ENCODE data around the gene FOXRED1. TPM values are rescaled to one million over a fixed set of nuclear protein-coding genes. Genes with fewer than 3 reads are reported as not detected.

FOXRED1 gene
- total and polyA plus RNA-seq, 2 of the 13 experiments (the other 11 are each of a cell fraction or from before 2014, with no cell fraction given) = 29.6 to 42.9 TPM

GRCh38 chr11:126231725-126232459 is 37.1 kb upstream of the FOXRED1 start:
- FAIRE-seq (no peak), DNase-seq (ENCODE audit: low spot score) (no peak), ATAC-seq (no peak)
- no TSS peak for BruUV-seq (replicated peaks)
- no peaks in the 10 kb centered on the region for H3K27me3 ChIP-seq (ENCODE audit: control insufficient read depth in 1 of 2, insufficient read depth in 2 of 2, low read length in 2 of 2)
- H3K4me2 ChIP-seq (ENCODE audit: low read depth, low read length) = no peak overlapping the region
- H3K9ac ChIP-seq (ENCODE audit: insufficient read depth, low read depth, low read length) = no peak overlapping the region
- 98% methylated on average over 6 of the region's 6 CpGs for WGBS (ENCODE audit: low lambda C conversion rate)
- peaks cover 3% of the 10 kb centered on the region for H3K79me2 ChIP-seq (ENCODE audit: insufficient read depth, low read length)
- CTCF ChIA-PET (ENCODE audit: low intra/inter-chr PET ratio, low total read pairs) = no interaction called here
- in situ Hi-C loops (cut with HindIII; ENCODE audit: extremely low pct_ligation_motif_present, low pct_unique_long_range_greater_than_20kb) (no loop called here), intact Hi-C loops (cut with micrococcal nuclease; ENCODE audit: unreplicated experiment) (no loop called here)
- peaks cover 0 to 20% of the 10 kb centered on the region in 2 experiments; a peak in 3 of 5 replicates for H3K36me3 ChIP-seq (replicated peaks in 1 of 2; ENCODE audit: control insufficient read depth in 1 of 2, insufficient read depth in 2 of 2, low read length in 2 of 2)
- no peak overlapping the region for H3K27ac ChIP-seq (ENCODE audit: extremely low read length, insufficient read depth, low read length)
- no peaks in the 10 kb centered on the region for H3K9me3 ChIP-seq (ENCODE audit: low read length)
- TF ChIP-seq ZNF292 (CRISPR knock-in tag; IDR thresholded peaks at IDR 0.05; ENCODE audit: borderline replicate concordance, low read depth) (no peak), TEAD2 (CRISPR knock-in tag; IDR thresholded peaks at IDR 0.05) (no peak)
- TF ChIP-seq, protein P1, sequence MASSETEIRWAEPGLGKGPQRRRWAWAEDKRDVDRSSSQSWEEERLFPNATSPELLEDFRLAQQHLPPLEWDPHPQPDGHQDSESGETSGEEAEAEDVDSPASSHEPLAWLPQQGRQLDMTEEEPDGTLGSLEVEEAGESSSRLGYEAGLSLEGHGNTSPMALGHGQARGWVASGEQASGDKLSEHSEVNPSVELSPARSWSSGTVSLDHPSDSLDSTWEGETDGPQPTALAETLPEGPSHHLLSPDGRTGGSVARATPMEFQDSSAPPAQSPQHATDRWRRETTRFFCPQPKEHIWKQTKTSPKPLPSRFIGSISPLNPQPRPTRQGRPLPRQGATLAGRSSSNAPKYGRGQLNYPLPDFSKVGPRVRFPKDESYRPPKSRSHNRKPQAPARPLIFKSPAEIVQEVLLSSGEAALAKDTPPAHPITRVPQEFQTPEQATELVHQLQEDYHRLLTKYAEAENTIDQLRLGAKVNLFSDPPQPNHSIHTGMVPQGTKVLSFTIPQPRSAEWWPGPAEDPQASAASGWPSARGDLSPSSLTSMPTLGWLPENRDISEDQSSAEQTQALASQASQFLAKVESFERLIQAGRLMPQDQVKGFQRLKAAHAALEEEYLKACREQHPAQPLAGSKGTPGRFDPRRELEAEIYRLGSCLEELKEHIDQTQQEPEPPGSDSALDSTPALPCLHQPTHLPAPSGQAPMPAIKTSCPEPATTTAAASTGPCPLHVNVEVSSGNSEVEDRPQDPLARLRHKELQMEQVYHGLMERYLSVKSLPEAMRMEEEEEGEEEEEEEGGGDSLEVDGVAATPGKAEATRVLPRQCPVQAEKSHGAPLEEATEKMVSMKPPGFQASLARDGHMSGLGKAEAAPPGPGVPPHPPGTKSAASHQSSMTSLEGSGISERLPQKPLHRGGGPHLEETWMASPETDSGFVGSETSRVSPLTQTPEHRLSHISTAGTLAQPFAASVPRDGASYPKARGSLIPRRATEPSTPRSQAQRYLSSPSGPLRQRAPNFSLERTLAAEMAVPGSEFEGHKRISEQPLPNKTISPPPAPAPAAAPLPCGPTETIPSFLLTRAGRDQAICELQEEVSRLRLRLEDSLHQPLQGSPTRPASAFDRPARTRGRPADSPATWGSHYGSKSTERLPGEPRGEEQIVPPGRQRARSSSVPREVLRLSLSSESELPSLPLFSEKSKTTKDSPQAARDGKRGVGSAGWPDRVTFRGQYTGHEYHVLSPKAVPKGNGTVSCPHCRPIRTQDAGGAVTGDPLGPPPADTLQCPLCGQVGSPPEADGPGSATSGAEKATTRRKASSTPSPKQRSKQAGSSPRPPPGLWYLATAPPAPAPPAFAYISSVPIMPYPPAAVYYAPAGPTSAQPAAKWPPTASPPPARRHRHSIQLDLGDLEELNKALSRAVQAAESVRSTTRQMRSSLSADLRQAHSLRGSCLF (CRISPR knock-in tag; IDR thresholded peaks at IDR 0.05; ENCODE audit: borderline replicate concordance) = no peak
- TF ChIP-seq, protein P2, sequence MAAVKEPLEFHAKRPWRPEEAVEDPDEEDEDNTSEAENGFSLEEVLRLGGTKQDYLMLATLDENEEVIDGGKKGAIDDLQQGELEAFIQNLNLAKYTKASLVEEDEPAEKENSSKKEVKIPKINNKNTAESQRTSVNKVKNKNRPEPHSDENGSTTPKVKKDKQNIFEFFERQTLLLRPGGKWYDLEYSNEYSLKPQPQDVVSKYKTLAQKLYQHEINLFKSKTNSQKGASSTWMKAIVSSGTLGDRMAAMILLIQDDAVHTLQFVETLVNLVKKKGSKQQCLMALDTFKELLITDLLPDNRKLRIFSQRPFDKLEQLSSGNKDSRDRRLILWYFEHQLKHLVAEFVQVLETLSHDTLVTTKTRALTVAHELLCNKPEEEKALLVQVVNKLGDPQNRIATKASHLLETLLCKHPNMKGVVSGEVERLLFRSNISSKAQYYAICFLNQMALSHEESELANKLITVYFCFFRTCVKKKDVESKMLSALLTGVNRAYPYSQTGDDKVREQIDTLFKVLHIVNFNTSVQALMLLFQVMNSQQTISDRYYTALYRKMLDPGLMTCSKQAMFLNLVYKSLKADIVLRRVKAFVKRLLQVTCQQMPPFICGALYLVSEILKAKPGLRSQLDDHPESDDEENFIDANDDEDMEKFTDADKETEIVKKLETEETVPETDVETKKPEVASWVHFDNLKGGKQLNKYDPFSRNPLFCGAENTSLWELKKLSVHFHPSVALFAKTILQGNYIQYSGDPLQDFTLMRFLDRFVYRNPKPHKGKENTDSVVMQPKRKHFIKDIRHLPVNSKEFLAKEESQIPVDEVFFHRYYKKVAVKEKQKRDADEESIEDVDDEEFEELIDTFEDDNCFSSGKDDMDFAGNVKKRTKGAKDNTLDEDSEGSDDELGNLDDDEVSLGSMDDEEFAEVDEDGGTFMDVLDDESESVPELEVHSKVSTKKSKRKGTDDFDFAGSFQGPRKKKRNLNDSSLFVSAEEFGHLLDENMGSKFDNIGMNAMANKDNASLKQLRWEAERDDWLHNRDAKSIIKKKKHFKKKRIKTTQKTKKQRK (IDR thresholded peaks at IDR 0.05; ENCODE audit: low read length) = no peak
- H3K4me3 ChIP-seq (replicated peaks in 1 of 3; ENCODE audit: insufficient read depth in 1 of 3, low read depth in 2 of 3, low read length in 3 of 3) = no peak overlapping the region
- POLR2A ChIA-PET = no interaction called here
- no peaks in the 10 kb centered on the region for H4K20me1 ChIP-seq (ENCODE audit: insufficient read depth, low read length)
- no peak overlapping the region for H2AFZ ChIP-seq (ENCODE audit: low read length)
- H3K4me1 ChIP-seq (ENCODE audit: insufficient read depth, low read length) = no peaks in the 10 kb centered on the region

Data from HepG2 (cell line).